Measurements from ENCODE around the gene NRROS. TPM values are rescaled to one million over a fixed set of nuclear protein-coding genes. Genes with fewer than 3 reads are reported as not detected.
A peak's percentile ranks its signal among the peaks of the same experiment; 100 is the strongest.

NRROS gene
- polyA plus RNA-seq, 1 of the 3 experiments (the other 2 are of a cell fraction): 0.25 TPM

GRCh38 chr3:196632046-196632751, 7.3 kb upstream of the NRROS start (continued):
- TF ChIP-seq IRF3 (IDR thresholded peaks at IDR 0.05; ENCODE audit: low read depth, low read length) (no peak), FOSL2 (IDR thresholded peaks at IDR 0.05; ENCODE audit: borderline replicate concordance, low read depth) (no peak), TCF12 (IDR thresholded peaks at IDR 0.05) (no peak), REST (IDR thresholded peaks at IDR 0.05; ENCODE audit: low read depth, low read length) (0 out of 2 replicates have a peak, but pooled peaks have one; percentile 13), MAX (IDR thresholded peaks at IDR 0.05; ENCODE audit: low read depth) (peak; percentile 90), FOXJ3 (CRISPR knock-in tag; IDR thresholded peaks at IDR 0.05) (no peak), USF2 (IDR thresholded peaks at IDR 0.05; ENCODE audit: borderline replicate concordance, low read depth, low read length) (no peak), RFX5 (IDR thresholded peaks at IDR 0.05; ENCODE audit: low read length) (no peak), TEAD4 (IDR thresholded peaks at IDR 0.05; ENCODE audit: borderline replicate concordance, insufficient read depth) (no peak), EZH2phosphoT487 (IDR thresholded peaks at IDR 0.05; ENCODE audit: borderline replicate concordance, low read depth) (no peak), TAF1 (IDR thresholded peaks at IDR 0.05; ENCODE audit: borderline replicate concordance, low read depth, low read length) (peak; percentile 46; the same call in 1 of the 2 replicates), YY1 (IDR thresholded peaks at IDR 0.05; ENCODE audit: low read depth) (peak; percentile 83), NRF1 (IDR thresholded peaks at IDR 0.05; ENCODE audit: low read depth, low read length) (no peak), RCOR1 (IDR thresholded peaks at IDR 0.05; ENCODE audit: low read length) (no peak)
